Kidney (tissue), 14 donors: Measurements from ENCODE around the gene ABCA7. TPM values are rescaled to one million over a fixed set of nuclear protein-coding genes. Genes with fewer than 3 reads are reported as not detected.

Source experiments
- DNase-seq, 5 donors: peaks; one replicate each; pipeline ENCODE4 v3.0.0-alpha.2; 2013 to 2020
- FAIRE-seq: peaks from 2 replicates; lab custom pipeline; 2012; peaks lifted over from hg19 to GRCh38; lab: Jason Lieb, UNC
- H3K27ac ChIP-seq, 2 donors: one replicate each; pipeline ENCODE4 v1.7.0; 2013; ENCODE audit warnings: low read depth in 2 of 2, low read length in 2 of 2, inconsistent platforms in 1 of 2
- H3K27me3 ChIP-seq: one replicate; pipeline ENCODE4 v1.7.1; 2013; ENCODE audit warnings: low read length, inconsistent platforms; ENCODE audit not compliant: control insufficient read depth, insufficient read depth
- H3K36me3 ChIP-seq, 3 donors: one replicate each; pipeline versions ENCODE4 v1.7.0 to v1.7.1; 2013; ENCODE audit warnings: low read length in 3 of 3, control low read depth in 1 of 3, inconsistent platforms in 1 of 3; ENCODE audit not compliant: insufficient read depth in 3 of 3, control insufficient read depth in 2 of 3
- H3K4me1 ChIP-seq, 3 donors: one replicate each; pipeline versions ENCODE4 v1.7.0 to v1.7.1; 2013; ENCODE audit warnings: low read length in 3 of 3, inconsistent platforms in 1 of 3, low read depth in 1 of 3; ENCODE audit not compliant: control insufficient read depth in 2 of 3, insufficient read depth in 2 of 3
- H3K4me3 ChIP-seq, 3 donors: one replicate each; pipeline versions ENCODE4 v1.7.0 to v1.8.1; 2013; ENCODE audit warnings: low read length in 3 of 3, control low read depth in 1 of 3, inconsistent platforms in 1 of 3
- H3K9ac ChIP-seq, 3 donors: one replicate each; pipeline versions ENCODE4 v1.7.0 to v1.7.1; 2013; ENCODE audit warnings: low read length in 3 of 3, control low read depth in 1 of 3, inconsistent platforms in 1 of 3
- H3K9me3 ChIP-seq, 3 donors: one replicate each; pipeline versions ENCODE4 v1.7.0 to v1.7.1; 2013; ENCODE audit warnings: low read length in 3 of 3, control low read depth in 1 of 3, inconsistent platforms in 1 of 3; ENCODE audit not compliant: control insufficient read depth in 2 of 3, insufficient read depth in 1 of 3
- CTCF ChIP-seq: IDR thresholded peaks from 3 replicates; pipeline ENCODE4 v1.5.1; 2012; ENCODE audit warnings: mild to moderate bottlenecking, moderate library complexity, borderline replicate concordance; ENCODE audit not compliant: insufficient read depth; ENCODE audit errors: extremely low read depth
- intact Hi-C: fragments of 100-400 bp; cut with DNase I; formaldehyde crosslinking; loops from one replicate; pipeline ENCODE4 v1.11.1; 2022
- polyA plus RNA-seq: library from polyadenylated mRNA; stranded (reverse); fragments of 350-450 nt; fragmentation: Illumina TruSeq; extraction: RNeasy Lipid Tissue Mini Kit (QIAGEN cat#74804); gene quantifications from one replicate; pipeline ENCODE4 v1.2.3, GENCODE V29; 2014; ENCODE audit warnings: low read depth, low replicate concordance; ENCODE audit not compliant: insufficient read depth
- total RNA-seq: library from RNA; stranded (reverse); fragmentation: NEBNext Ultra II Directional; extraction: Animal tissue kit (Norgen Biotek cat#: 25700); gene quantifications from one replicate; pipeline ENCODE4 v1.2.1, GENCODE V29; 2021
- donor health status: control.
- donor health status: control.
- donor health status: control.
- donor health status: control.
- donor health status: control.
- donor health status: DM: yes; HTN: yes; CAD: no.
- donor health status: Normal renal cell carcinoma (clear cell type).

Gene ABCA7
- total and polyA plus RNA-seq, 2 donors from 2014 or later, result 11.7 to 20.4 TPM

GRCh38 chr19:1067341-1067957, 27.5 kb downstream of the ABCA7 start:
- Histone ChIP-seq H3K27ac (peak overlapping the region in 1 of 2 donors; percentile 72), H3K36me3 (no peaks in the 10 kb centered on the region), H3K9me3 (no peaks in the 10 kb centered on the region), H3K4me3 (no peak overlapping the region), H3K27me3 (peaks cover 19% of the 10 kb centered on the region), H3K9ac (no peak overlapping the region), H3K4me1 (peaks cover 0 to 19% (median 4%) of the 10 kb centered on the region in 3 donors)
- FAIRE-seq, result no peak
- TF ChIP-seq CTCF, result no peak
- peak in 1 of 5 donors; percentile 80 for DNase-seq
- intact Hi-C loops, result no loop called here

GRCh38 chr19:1068009-1069001, 28.4 kb downstream of the ABCA7 start:
- Histone ChIP-seq H3K27me3 (peaks cover 20% of the 10 kb centered on the region), H3K27ac (peak overlapping the region in 1 of 2 donors; percentile 72), H3K36me3 (no peaks in the 10 kb centered on the region), H3K9me3 (no peaks in the 10 kb centered on the region), H3K4me1 (peaks cover 0 to 19% (median 4%) of the 10 kb centered on the region in 3 donors), H3K9ac (no peak overlapping the region), H3K4me3 (no peak overlapping the region)
- no peak for FAIRE-seq
- no peak for TF ChIP-seq CTCF
- intact Hi-C loops, result no loop called here
- DNase-seq, result peak in 2 of 5 donors; percentile 70 to 89

- Histone ChIP-seq H3K27ac (peak overlapping the region in 1 of 2 donors; percentile 72), H3K9me3 (no peaks in the 10 kb centered on the region), H3K27me3 (peaks cover 20% of the 10 kb centered on the region), H3K4me1 (peaks cover 0 to 19% (median 4%) of the 10 kb centered on the region in 3 donors), H3K4me3 (no peak overlapping the region), H3K9ac (no peak overlapping the region), H3K36me3 (no peaks in the 10 kb centered on the region)
- intact Hi-C loops, result no loop called here
- no peak for TF ChIP-seq CTCF
- FAIRE-seq (no peak), DNase-seq (peak in 1 of 5 donors; percentile 88)
These were observed 29.3 kb downstream of the ABCA7 start for GRCh38 chr19:1069009-1069779.
